Karpas-422 (cell line): ENCODE results near the gene CLASP1. TPM values are rescaled to one million over a fixed set of nuclear protein-coding genes. Genes with fewer than 3 reads are reported as not detected.

ENCODE experiments used
- small RNA-seq: library from RNA; depleted of rRNA; stranded (forward); fragments of <200 nt; gene quantifications from one replicate; pipeline ENCODE3, GENCODE V24; 2014
- total RNA-seq: library from RNA; depleted of rRNA; stranded (reverse); fragments of >200 nt; shearing (Covaris generic); gene quantifications from 2 replicates; pipeline ENCODE4 v1.2.3, GENCODE V29; 2014; ENCODE audit warnings: low replicate concordance; rRNA removed

Gene CLASP1
- total RNA-seq, 1 experiment from 2014 or later, result 102 TPM

Small RNA genes lying within 50 kb of the gene (small RNA-seq; reads per million reads assigned to genes)
- gene RF00019 (not detected), gene RNU4ATAC (230 reads per million, percentile 99 among the genes with 10 or more reads in this experiment)

Other genes starting within 250 kb of the CLASP1 start
- not detected in 2 replicates for gene RNU4ATAC, start 118.6 kb downstream of the CLASP1 start, total RNA-seq
- gene NIFK, start 87.4 kb upstream of the CLASP1 start, total RNA-seq, result 65.2 and 88.2 TPM in 2 replicates
- 43.6 and 45.4 TPM in 2 replicates for gene TSN, start 106.2 kb upstream of the CLASP1 start, total RNA-seq